HG02610 (cell line): ENCODE measurements around the gene GP9.
"Not testable (repeated sequence)": the region's sequence is repeated elsewhere in the genome, so short reads cannot be mapped to it uniquely, and the experiment has no call there.

Source experiments
- ATAC-seq: cut with Tn5 transposase; IDR thresholded peaks from one replicate; pipeline ENCODE4 v1.9.1; 2021; ENCODE audit warnings: mild to moderate bottlenecking, moderate library complexity; ENCODE audit not compliant: unreplicated experiment

GP9 gene

GRCh38 chr3:129047553-129047839, 13.1 kb upstream of the GP9 start:
- no peak for ATAC-seq

GRCh38 chr3:129050556-129051295, 9.9 kb upstream of the GP9 start:
- ATAC-seq = no peak

DNA sequence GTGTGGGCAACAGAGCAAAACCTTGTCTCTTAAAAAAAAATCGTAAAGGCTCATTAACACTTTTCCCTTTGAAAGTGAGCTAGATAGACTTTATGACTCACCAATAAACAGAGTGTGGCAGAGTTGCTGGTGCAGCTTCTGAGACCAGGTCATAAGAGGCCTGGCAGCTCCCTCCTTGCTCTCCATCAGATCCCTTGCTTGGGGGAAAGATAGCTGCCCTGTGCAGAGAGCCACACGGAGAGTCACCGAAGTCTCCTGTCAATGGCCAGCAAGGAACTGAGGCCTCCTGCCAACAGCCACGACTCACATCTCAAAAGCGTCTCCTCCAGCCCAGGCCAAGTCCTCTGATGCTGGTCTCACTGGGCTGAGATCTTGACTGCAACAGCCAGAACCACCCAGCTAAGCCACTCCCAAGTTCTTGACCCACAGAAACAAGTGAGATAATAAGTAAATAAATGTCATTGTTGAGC, 8.7 kb upstream of the GP9 start:
- no peak for ATAC-seq

DNA sequence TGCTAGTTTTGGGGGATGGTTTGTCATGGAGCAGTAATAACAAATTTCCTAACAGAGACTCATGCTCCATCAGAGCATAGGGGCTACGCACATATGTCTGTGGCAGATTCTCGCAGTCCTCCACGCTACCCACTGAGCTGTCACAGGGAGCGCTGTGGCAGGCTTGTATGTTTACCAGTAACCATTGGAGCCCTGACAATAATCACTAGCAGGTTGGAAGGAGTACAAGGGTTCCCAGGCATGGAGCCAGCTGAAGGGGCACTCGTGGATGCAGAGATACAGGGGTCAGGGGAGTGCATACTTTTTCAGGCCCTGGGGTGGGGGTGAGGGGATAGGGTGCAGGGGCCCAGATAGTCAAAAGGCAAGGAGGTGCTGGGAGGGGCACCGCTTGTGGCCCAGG, 7.9 kb upstream of the GP9 start:
- no peak for ATAC-seq

GRCh38 chr3:129054605-129055104, 5.9 kb upstream of the GP9 start:
- ATAC-seq = no peak

GRCh38 chr3:129056451-129057173, 4.0 kb upstream of the GP9 start:
- ATAC-seq = no peak

- no peak for ATAC-seq
Observed at GRCh38 chr3:129057249-129057648, 3.3 kb upstream of the GP9 start.

GRCh38 chr3:129058441-129059200, 2.0 kb upstream of the GP9 start:
- ATAC-seq = no peak

DNA sequence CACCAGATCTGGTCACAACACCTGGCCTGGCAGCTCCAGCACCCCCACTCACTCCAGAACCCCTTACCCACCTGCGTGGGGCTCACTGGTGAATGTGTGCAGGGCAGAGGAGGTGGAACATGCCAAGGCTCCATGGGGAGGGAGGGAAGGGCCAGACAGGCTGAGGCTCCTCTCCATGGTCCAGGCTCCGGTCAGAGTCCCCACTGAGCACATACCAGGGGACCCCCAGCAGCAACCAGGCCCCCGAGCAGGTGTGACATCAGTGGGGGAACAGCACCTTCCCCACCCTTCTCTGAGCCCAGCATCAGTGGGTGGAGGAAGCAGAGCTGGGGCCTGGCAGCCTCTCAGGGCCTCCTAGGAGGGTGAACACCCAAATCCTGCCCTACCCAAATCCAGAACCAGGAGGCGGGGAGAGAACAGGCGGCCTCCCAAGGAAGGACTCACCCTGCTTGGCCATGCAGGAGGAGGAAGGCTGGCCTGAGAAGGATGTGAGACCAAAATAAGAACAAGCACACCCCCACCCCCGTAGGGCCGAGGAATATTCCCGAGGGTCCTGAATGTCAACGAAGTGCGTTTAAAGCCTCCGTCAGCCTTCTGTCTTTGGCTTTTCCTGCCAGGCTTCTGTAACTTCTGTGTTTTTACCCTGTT, 1.1 kb upstream of the GP9 start:
- no peak for ATAC-seq

DNA sequence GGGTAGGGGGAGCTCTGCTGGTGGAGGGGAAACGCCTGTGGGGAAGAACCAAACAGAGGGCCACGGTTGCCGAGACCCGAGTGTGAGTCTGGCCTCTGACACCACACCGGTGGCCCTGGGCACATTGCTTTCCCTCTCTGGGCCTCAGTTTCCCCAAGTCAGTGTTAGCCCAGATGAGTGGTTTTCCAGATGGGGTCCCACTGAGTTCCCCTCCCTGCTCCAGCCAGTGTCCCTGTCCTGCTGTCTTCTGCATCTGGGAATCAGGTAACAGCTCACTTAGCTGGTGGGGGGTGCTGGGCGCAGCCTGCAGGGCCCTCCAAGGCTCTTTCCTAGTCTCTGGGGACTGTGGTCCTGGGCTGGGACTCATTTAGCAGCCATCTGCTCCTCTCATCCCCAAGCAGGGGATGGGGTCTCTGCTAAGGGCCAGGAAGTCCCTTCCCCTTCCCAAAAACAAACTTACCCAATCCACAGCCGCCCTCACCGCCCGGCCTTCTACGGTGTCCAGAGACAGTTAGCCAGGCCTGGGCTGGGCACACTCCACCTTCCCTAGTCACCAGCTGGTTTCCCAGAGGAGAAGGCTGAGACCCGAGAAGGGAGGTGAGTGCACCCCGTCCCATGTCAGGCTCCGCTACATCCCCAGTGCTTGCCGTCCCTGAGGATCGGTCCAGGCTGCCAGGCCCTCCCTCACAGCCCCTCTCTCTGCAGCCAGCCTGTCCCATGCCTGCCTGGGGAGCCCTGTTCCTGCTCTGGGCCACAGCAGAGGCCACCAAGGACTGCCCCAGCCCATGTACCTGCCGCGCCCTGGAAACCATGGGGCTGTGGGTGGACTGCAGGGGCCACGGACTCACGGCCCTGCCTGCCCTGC, 676 bp downstream of the GP9 start:
- ATAC-seq = no peak

GRCh38 chr3:129061888-129062834, 1.6 kb downstream of the GP9 start:
- ATAC-seq = no peak

DNA sequence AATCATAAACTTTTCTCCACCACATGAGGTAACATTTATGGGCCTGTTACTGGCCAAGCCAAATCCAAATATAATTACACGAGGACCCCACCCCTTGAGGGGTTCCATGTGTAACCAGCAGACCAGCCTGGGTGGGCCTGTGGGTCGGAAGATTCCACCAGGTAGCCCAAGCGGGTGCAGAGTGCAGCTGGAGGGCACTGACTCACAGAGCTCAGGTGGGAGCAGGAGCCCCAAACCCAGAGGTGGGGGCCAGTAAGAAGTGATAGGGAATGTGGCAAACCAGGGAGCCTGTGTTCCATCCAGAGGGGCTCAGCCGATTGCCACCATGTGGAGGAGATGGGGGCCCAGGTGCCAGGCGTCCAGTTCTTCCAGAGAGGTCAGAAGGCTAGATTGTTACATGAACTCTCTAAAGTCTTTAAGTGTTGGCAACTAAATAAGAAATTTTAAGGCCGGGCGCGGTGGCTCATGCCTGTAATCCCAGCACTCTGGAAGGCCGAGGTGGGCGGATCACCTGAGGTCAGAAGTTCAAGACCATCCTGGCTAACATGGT, 2.6 kb downstream of the GP9 start:
- ATAC-seq = no peak

DNA sequence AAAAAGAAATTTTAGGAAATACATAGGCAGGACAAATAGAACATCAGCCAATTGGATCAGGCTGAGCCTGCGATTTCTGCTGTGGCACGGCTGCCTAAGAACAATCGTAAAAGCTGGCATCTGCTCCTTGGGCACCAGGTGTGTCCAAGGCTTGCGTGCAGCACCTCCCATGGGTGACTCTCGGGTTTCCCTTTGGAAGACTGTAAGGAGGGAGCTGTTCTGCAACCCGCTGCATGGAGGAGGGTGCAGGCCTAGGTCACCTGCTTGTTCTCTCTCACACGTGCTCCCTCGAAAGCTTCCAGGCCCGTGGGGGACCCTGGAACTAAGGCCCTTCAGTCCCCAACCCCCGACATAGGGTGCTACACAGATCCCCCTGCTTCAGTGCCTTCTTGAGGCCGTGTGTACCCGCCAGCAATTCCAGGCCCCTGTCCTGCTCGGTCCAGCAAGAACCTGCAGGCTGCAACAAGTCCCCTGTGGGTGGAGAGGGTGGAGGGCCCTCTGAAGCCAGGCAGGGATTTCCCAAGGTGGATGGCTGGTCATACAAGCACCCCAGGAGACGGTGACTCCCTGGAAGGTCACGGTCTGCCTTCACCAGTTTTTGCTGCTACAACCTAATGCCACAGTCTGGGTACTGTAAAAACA, 3.4 kb downstream of the GP9 start:
- ATAC-seq = no peak

- no peak for ATAC-seq
Observed at GRCh38 chr3:129065016-129065719, 4.6 kb downstream of the GP9 start.

GRCh38 chr3:129065720-129066073, 5.1 kb downstream of the GP9 start:
- no peak for ATAC-seq

GRCh38 chr3:129067719-129068118, 7.1 kb downstream of the GP9 start:
- ATAC-seq = not testable (repeated sequence)

DNA sequence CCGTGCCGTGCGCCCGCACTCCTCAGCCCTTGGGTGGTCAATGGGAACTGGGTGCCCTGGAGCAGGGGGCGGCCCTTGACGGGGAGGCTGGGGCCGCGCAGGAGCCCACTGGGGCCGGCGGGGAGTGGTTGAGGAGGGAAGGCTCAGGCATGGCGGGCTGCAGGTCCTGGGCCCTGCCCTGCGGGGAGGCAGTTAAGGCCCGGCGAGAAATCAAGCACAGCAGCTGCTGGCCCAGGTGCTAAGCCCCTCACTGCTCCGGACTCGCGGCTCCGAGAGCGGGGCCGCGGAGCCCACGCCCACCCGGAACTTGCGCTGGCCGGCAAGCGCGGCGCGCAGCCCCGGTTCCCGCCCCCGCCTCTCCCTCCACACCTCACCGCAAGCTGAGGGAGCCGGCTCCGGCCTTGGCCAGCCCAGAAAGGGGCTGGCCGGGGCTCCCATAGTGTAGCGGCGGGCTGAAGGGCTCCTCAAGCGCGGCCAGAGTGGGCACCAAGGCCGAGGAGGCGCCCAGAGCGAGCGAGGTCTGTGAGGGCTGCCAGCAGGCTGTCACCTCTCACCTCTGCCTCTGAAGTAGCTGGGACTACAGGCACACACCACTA, 7.8 kb downstream of the GP9 start:
- no peak for ATAC-seq
